MM.1S (cell line): ENCODE data around the gene KCNH8.
A peak's percentile ranks its signal among the peaks of the same experiment; 100 is the strongest.

Experiments
- DNase-seq: peaks from one replicate; pipeline ENCODE4 v3.0.0-alpha.2; 2015
- H2AFZ ChIP-seq: fragments of 300-600 bp; sonication (generic); 2 replicates; pipeline ENCODE4 v1.6.0; 2016; ENCODE audit warnings: antibody characterized with exemption, low read length
- H3F3A ChIP-seq: fragments of 300-600 bp; sonication (generic); 2 replicates; pipeline ENCODE4 v1.6.1; 2016; ENCODE audit warnings: mild to moderate bottlenecking, antibody characterized with exemption, low read length, moderate library complexity, mixed read lengths; ENCODE audit not compliant: insufficient read depth
- H3K27ac ChIP-seq: fragments of 300-600 bp; sonication (generic); 2 replicates; pipeline ENCODE4 v1.5.1; 2016; ENCODE audit warnings: mild to moderate bottlenecking, low read length
- H3K27me3 ChIP-seq: fragments of 300-600 bp; sonication (generic); replicated peaks from 2 replicates; pipeline ENCODE4 v1.6.0; 2016; ENCODE audit warnings: low read length; ENCODE audit not compliant: insufficient read depth
- H3K36me3 ChIP-seq: fragments of 300-600 bp; sonication (generic); replicated peaks from 2 replicates; pipeline ENCODE4 v1.6.1; 2016; ENCODE audit warnings: mild to moderate bottlenecking, low read length, mixed read lengths; ENCODE audit not compliant: insufficient read depth
- H3K4me1 ChIP-seq: fragments of 300-600 bp; sonication (generic); 2 replicates; pipeline ENCODE4 v1.6.1; 2016; ENCODE audit warnings: low read length, mixed read lengths
- H3K4me2 ChIP-seq: fragments of 300-600 bp; sonication (generic); 2 replicates; pipeline ENCODE4 v1.6.0; 2016; ENCODE audit warnings: low read depth, low read length
- H3K4me3 ChIP-seq: fragments of 300-600 bp; sonication (generic); 2 replicates; pipeline ENCODE4 v1.5.1; 2016; ENCODE audit warnings: low read length, mixed read lengths
- H3K79me2 ChIP-seq: fragments of 300-600 bp; sonication (generic); 2 replicates; pipeline ENCODE4 v1.6.1; 2016; ENCODE audit warnings: mixed run types, low read length, mixed read lengths
- H3K9ac ChIP-seq: fragments of 300-600 bp; sonication (generic); 2 replicates; pipeline ENCODE4 v1.6.1; 2016; ENCODE audit warnings: low read length, mixed read lengths
- H3K9me2 ChIP-seq: fragments of 300-600 bp; sonication (generic); replicated peaks from 2 replicates; pipeline ENCODE4 v1.6.1; 2016; ENCODE audit warnings: mild to moderate bottlenecking, low read length, mixed read lengths; ENCODE audit not compliant: insufficient read depth
- H3K9me3 ChIP-seq: fragments of 300-600 bp; sonication (generic); replicated peaks from 2 replicates; pipeline ENCODE4 v1.6.1; 2016; ENCODE audit warnings: mild to moderate bottlenecking, low read length, mixed read lengths; ENCODE audit not compliant: insufficient read depth
- H4K20me1 ChIP-seq: fragments of 300-600 bp; sonication (generic); 2 replicates; pipeline ENCODE4 v1.6.1; 2016; ENCODE audit warnings: mild to moderate bottlenecking, low read length, moderate library complexity, mixed read lengths; ENCODE audit not compliant: insufficient read depth
- CTCF ChIP-seq: fragments of 300-600 bp; sonication (generic); IDR thresholded peaks from 2 replicates; pipeline ENCODE4 v1.5.1; 2016; ENCODE audit warnings: antibody characterized with exemption, low read length, mixed read lengths
- EZH2 ChIP-seq: fragments of 300-600 bp; sonication (generic); optimal IDR thresholded peaks from 2 replicates; pipeline ENCODE3; 2017; ENCODE audit warnings: low read depth, mild to moderate bottlenecking, antibody characterized with exemption, low read length, mixed read lengths
- EZH2phosphoT487 ChIP-seq: fragments of 300-600 bp; sonication (generic); IDR thresholded peaks from 2 replicates; pipeline ENCODE4 v1.6.1; 2018; ENCODE audit warnings: antibody characterized with exemption, low read length

The KCNH8 gene

DNA sequence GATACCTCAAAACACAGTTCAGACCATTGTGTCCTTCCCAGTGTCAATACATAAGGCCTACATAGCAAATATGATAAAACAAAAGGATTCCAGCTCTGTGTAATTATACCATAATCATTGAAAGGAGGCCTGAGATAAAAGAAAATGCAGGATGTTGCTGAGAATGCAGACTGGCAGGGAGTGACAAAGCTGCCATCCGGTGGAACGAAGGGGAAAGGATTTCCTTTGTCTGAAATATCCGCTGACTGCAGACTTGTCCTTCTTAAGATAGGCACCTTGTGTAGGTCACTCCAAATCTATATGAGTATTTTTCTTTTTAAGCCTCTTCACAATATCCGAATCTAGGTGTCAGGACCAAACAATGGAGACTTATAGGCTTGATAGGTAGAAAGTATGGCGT, 108.0 kb downstream of the KCNH8 start:
- H4K20me1 ChIP-seq, result no peaks in the 10 kb centered on the region
- H3K27ac ChIP-seq, result no peak overlapping the region
- no peak overlapping the region for H3K4me2 ChIP-seq
- no peak for DNase-seq
- H3K27me3 ChIP-seq, result no peaks in the 10 kb centered on the region
- no peaks in the 10 kb centered on the region for H3K9me2 ChIP-seq
- H2AFZ ChIP-seq, result no peak overlapping the region
- no peak overlapping the region for H3K9ac ChIP-seq
- H3K9me3 ChIP-seq, result no peaks in the 10 kb centered on the region
- H3F3A ChIP-seq, result peaks cover 7% of the 10 kb centered on the region; the same call in 1 of the 2 replicates
- no peaks in the 10 kb centered on the region for H3K79me2 ChIP-seq
- TF ChIP-seq EZH2, result no peak
- TF ChIP-seq CTCF, result no peak
- no peak for TF ChIP-seq EZH2phosphoT487
- peaks cover 18% of the 10 kb centered on the region for H3K4me1 ChIP-seq
- no peaks in the 10 kb centered on the region for H3K36me3 ChIP-seq
- no peak overlapping the region for H3K4me3 ChIP-seq

GRCh38 chr3:19263606-19264005, 115.3 kb downstream of the KCNH8 start:
- no peaks in the 10 kb centered on the region for H3K36me3 ChIP-seq
- 0 out of 2 replicates have a peak, but pooled peaks cover 3% of the 10 kb centered on the region for H3F3A ChIP-seq
- no peak for TF ChIP-seq EZH2
- no peak for TF ChIP-seq EZH2phosphoT487
- TF ChIP-seq CTCF, result no peak
- H3K9ac ChIP-seq, result no peak overlapping the region
- no peaks in the 10 kb centered on the region for H3K9me3 ChIP-seq
- no peak overlapping the region for H3K4me3 ChIP-seq
- H3K4me1 ChIP-seq, result peaks cover 15% of the 10 kb centered on the region
- H3K27me3 ChIP-seq, result no peaks in the 10 kb centered on the region
- H3K79me2 ChIP-seq, result no peaks in the 10 kb centered on the region
- no peaks in the 10 kb centered on the region for H3K9me2 ChIP-seq
- H3K4me2 ChIP-seq, result peak overlapping the region; percentile 56
- H4K20me1 ChIP-seq, result no peaks in the 10 kb centered on the region
- H2AFZ ChIP-seq, result no peak overlapping the region
- DNase-seq, result no peak
- H3K27ac ChIP-seq, result no peak overlapping the region

- peak; percentile 85 for DNase-seq
- Histone ChIP-seq H3K9me3 (no peaks in the 10 kb centered on the region), H4K20me1 (no peaks in the 10 kb centered on the region), H3K27ac (no peak overlapping the region), H3K9ac (no peak overlapping the region), H3K4me2 (peak overlapping the region; percentile 56), H3K27me3 (no peaks in the 10 kb centered on the region), H3K79me2 (no peaks in the 10 kb centered on the region), H2AFZ (no peak overlapping the region), H3K4me3 (peak overlapping the region; percentile 28), H3F3A (0 out of 2 replicates have a peak, but pooled peaks cover 3% of the 10 kb centered on the region), H3K9me2 (no peaks in the 10 kb centered on the region), H3K36me3 (no peaks in the 10 kb centered on the region), H3K4me1 (peaks cover 15% of the 10 kb centered on the region)
- TF ChIP-seq EZH2 (no peak), EZH2phosphoT487 (no peak), CTCF (no peak)
Measured at GRCh38 chr3:19264424-19264823, 116.1 kb downstream of the KCNH8 start.
